ENCODE results near the gene CTNNA3. TPM values are rescaled to one million over a fixed set of nuclear protein-coding genes. Genes with fewer than 3 reads are reported as not detected.

CTNNA3 gene
- total and polyA plus RNA-seq, 10 donors = 0.03 to 2.4 (median 0.76) TPM; not detected in 1

DNA sequence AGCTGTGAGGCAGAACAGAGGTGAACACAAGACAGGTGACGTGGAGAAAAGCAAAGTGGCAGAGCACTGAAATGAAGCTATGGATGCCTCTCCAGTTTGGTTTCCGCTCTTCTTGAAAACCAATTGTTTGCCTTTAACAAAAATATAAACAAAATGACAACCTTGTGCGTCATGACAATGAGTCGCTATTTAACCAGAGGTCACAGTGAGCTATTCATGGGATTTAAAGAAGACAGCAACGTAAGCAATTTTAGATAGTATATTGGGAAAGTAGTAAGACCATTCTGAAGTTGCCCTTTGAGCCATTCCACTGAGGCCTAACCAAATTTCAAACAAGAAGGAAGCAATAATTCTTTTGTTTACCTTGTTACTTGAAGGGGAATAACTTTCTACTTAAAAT lies 785.3 kb downstream of the CTNNA3 start:
- Histone ChIP-seq H3K9me3 (no peaks in the 10 kb centered on the region), H3K27me3 (replicated peaks in 1 of 7) (no peaks in the 10 kb centered on the region), H3K27ac (no peak overlapping the region), H3K36me3 (no peaks in the 10 kb centered on the region), H3K4me3 (no peak overlapping the region), H3K4me1 (no peaks in the 10 kb centered on the region)
- WGBS, 5 donors = 78 to 94% (median 85%) methylated on average over 5 of the region's 5 CpGs
- DNase-seq = no peak
- TF ChIP-seq, protein P1, sequence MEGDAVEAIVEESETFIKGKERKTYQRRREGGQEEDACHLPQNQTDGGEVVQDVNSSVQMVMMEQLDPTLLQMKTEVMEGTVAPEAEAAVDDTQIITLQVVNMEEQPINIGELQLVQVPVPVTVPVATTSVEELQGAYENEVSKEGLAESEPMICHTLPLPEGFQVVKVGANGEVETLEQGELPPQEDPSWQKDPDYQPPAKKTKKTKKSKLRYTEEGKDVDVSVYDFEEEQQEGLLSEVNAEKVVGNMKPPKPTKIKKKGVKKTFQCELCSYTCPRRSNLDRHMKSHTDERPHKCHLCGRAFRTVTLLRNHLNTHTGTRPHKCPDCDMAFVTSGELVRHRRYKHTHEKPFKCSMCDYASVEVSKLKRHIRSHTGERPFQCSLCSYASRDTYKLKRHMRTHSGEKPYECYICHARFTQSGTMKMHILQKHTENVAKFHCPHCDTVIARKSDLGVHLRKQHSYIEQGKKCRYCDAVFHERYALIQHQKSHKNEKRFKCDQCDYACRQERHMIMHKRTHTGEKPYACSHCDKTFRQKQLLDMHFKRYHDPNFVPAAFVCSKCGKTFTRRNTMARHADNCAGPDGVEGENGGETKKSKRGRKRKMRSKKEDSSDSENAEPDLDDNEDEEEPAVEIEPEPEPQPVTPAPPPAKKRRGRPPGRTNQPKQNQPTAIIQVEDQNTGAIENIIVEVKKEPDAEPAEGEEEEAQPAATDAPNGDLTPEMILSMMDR (IDR thresholded peaks at IDR 0.05 in 8 of 11, conservative IDR thresholded peaks at IDR 0.05 in 3 of 11) = no peak
- no peak for TF ChIP-seq POLR2A (IDR thresholded peaks at IDR 0.05)
- no peak for TF ChIP-seq POLR2AphosphoS5 (IDR thresholded peaks at IDR 0.05)
- intact Hi-C loops (cut with DNase I; ENCODE audit: low total_unique reads) = no loop called here

DNA sequence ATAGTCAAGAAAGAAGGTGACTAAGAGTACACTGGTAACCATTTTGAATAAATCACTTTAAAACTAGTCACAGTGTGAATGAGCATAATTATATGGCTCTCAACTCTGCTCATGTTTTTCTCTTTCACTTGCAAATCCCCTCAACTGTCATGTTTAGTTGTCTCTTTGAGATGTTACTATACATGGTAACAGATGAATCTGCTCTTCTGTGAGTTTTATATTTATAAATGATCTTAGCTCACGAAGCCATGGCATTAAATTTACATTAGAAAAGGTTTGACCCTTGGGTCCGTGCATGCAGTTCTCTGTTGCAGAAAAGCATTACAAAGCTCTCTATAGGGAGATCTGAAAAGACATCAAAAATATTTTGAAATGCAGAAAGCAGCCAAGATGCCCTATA lies 803.1 kb downstream of the CTNNA3 start:
- H3K4me1 ChIP-seq = no peaks in the 10 kb centered on the region
- no peak overlapping the region for H3K27ac ChIP-seq
- no peaks in the 10 kb centered on the region for H3K27me3 ChIP-seq (replicated peaks in 1 of 7)
- no peak overlapping the region for H3K4me3 ChIP-seq
- TF ChIP-seq POLR2AphosphoS5 (IDR thresholded peaks at IDR 0.05) (no peak), POLR2A (IDR thresholded peaks at IDR 0.05) (no peak)
- TF ChIP-seq, protein P1 (IDR thresholded peaks at IDR 0.05 in 8 of 11, conservative IDR thresholded peaks at IDR 0.05 in 3 of 11) = no peak
- 40 to 62% (median 57%) methylated on average over 2 of the region's 2 CpGs for WGBS, 5 donors
- intact Hi-C loops (cut with DNase I; ENCODE audit: low total_unique reads) = no loop called here
- DNase-seq = no peak
- H3K9me3 ChIP-seq = peaks cover under 1 to 4% (median 2%) of the 10 kb centered on the region in 8 donors
- no peaks in the 10 kb centered on the region for H3K36me3 ChIP-seq

DNA sequence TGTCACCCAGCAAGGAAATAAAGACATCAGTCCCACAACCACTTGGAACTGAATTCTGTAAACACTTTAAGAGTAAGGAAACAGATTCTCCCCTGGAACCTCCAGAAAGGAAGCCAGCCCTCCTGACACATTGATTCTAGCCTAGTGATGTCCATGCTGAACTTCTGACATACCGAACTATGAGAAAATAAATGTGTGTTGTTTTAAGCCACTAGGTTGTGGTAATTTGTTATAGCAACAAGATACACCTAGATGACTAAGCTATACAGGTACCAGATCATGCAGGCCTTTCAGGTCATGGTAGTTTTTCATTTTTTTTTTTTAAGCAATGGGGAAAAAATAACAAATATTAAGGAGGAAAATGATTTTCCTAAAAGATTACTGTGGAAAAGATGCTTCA lies 807.8 kb downstream of the CTNNA3 start:
- H3K36me3 ChIP-seq = no peaks in the 10 kb centered on the region
- TF ChIP-seq POLR2AphosphoS5 (IDR thresholded peaks at IDR 0.05) (no peak), POLR2A (IDR thresholded peaks at IDR 0.05) (no peak)
- TF ChIP-seq, protein P1 (IDR thresholded peaks at IDR 0.05 in 8 of 11, conservative IDR thresholded peaks at IDR 0.05 in 3 of 11) = no peak
- WGBS, 5 donors = 67 to 83% (median 73%) methylated on average over 1 of the region's 1 CpG

DNA sequence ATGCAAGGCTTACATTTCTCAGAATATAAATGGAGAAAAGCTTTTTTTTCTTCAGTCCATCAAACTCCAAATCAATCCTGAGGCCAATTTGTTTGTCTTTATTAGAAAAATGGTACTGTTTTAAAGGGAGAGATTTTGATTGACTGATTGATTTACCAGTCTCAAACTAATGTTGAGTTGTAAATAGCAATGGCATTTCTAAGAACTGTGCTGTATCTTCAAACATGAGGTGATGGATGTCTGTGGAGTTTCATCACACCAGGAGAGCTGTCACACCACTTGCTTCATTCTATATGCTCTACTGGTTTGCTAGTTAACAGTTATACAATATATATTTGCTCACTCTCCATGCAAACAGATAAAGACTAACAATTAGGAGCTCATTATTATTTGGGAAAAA lies 809.1 kb downstream of the CTNNA3 start:
- H3K27ac ChIP-seq = no peak overlapping the region
- no peak for TF ChIP-seq POLR2AphosphoS5 (IDR thresholded peaks at IDR 0.05)
- TF ChIP-seq, protein P1 (IDR thresholded peaks at IDR 0.05 in 8 of 11, conservative IDR thresholded peaks at IDR 0.05 in 3 of 11) = no peak
- DNase-seq = no peak
- no peak overlapping the region for H3K4me3 ChIP-seq
- intact Hi-C loops (cut with DNase I; ENCODE audit: low total_unique reads) = no loop called here
- no peaks in the 10 kb centered on the region for H3K9me3 ChIP-seq
- H3K4me1 ChIP-seq = no peaks in the 10 kb centered on the region
- no peaks in the 10 kb centered on the region for H3K27me3 ChIP-seq (replicated peaks in 1 of 7)
- no peaks in the 10 kb centered on the region for H3K36me3 ChIP-seq

More for the DNA sequence above, 807.8 kb downstream of the CTNNA3 start:
- Histone ChIP-seq H3K27me3 (replicated peaks in 1 of 7) (no peaks in the 10 kb centered on the region), H3K27ac (no peak overlapping the region), H3K4me3 (no peak overlapping the region), H3K4me1 (no peaks in the 10 kb centered on the region), H3K9me3 (no peaks in the 10 kb centered on the region)
- no peak for DNase-seq
- intact Hi-C loops (cut with DNase I; ENCODE audit: low total_unique reads) = no loop called here

Measured in spleen (tissue), 11 donors.